Measurements from ENCODE around the gene SNRPA. TPM values are rescaled to one million over a fixed set of nuclear protein-coding genes. Genes with fewer than 3 reads are reported as not detected.
A peak's percentile ranks its signal among the peaks of the same experiment; 100 is the strongest.

The SNRPA gene
- total RNA-seq, 1 donor, result 20.6 TPM

GRCh38 chr19:40801426-40802299 lies 50.7 kb downstream of the SNRPA start:
- H2AFZ ChIP-seq (ENCODE audit: low read length), result no peak overlapping the region
- peak overlapping the region; percentile 88 for H3K4me3 ChIP-seq (ENCODE audit: insufficient read depth, low read length)
- H3K4me2 ChIP-seq (ENCODE audit: insufficient read depth, low read length), result peak overlapping the region; percentile 94
- TF ChIP-seq CTCF (IDR thresholded peaks at IDR 0.05; ENCODE audit: extremely low read depth, low read depth, low read length), result no peak
- DNase-seq (ENCODE audit: insufficient read length, low spot score, missing footprints), result peak; percentile 83
- peaks cover 36% of the 10 kb centered on the region for H3K36me3 ChIP-seq (ENCODE audit: insufficient read depth, low read length)
- H4K20me1 ChIP-seq (ENCODE audit: insufficient read depth, low read length), result peaks cover 69% of the 10 kb centered on the region
- peak overlapping the region; percentile 45 for H3K27ac ChIP-seq (ENCODE audit: low read depth, low read length)
- H3K79me2 ChIP-seq (ENCODE audit: insufficient read depth, low read length), result peaks cover 76% of the 10 kb centered on the region
- H3K9me3 ChIP-seq (ENCODE audit: low read depth, low read length), result no peaks in the 10 kb centered on the region
- peaks cover 49% of the 10 kb centered on the region for H3K4me1 ChIP-seq (ENCODE audit: insufficient read depth, low read length)
- H3K27me3 ChIP-seq (ENCODE audit: insufficient read depth, low read length), result no peaks in the 10 kb centered on the region

DNA sequence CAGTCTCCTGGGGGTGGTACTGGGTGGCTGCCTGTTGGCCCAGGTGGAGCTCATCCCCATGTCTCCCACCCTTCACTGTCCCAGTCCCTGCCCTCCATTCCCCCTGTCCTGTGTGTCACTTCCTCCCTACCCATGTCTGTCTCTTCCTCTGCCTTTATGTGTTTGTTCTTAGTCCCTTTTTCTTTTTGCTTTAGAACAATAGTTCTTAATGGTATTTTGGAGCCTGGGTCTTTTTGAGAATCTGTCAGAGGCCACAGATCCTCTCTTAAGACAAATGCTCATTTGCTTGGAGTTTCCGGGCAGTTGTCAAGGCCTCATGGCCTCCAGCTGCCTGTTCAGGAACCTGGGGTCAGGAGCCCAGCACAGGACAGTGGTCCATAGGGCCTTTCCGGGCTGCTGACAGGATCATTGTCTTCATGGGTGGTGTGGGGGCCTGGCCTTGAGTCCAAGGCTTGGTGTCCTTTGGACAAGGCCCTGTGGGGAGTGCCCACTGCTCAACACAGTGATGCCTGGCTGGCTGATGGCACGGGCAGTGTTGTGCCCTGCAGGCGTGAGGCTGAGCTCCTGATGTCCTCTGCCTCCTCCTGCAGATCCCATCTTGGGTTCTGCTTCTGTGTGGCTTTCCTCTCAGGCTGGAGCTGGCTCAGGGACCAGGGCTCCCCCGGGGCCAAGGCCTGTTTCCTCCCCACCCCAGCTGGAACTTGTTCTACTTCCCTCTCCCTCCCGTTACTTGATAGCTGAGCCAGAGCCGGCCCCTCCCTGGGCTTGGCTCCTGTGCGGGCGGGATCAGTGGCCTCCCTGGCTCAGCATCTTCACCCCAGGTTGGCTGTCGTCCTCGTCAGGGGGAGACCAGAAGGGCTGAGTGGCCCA lies 51.5 kb downstream of the SNRPA start:
- H3K36me3 ChIP-seq (ENCODE audit: insufficient read depth, low read length), result peaks cover 42% of the 10 kb centered on the region
- H3K4me2 ChIP-seq (ENCODE audit: insufficient read depth, low read length), result peak overlapping the region; percentile 94
- DNase-seq (ENCODE audit: insufficient read length, low spot score, missing footprints), result peak; percentile 74
- H3K79me2 ChIP-seq (ENCODE audit: insufficient read depth, low read length), result peaks cover 85% of the 10 kb centered on the region
- no peaks in the 10 kb centered on the region for H3K27me3 ChIP-seq (ENCODE audit: insufficient read depth, low read length)
- peaks cover 50% of the 10 kb centered on the region for H3K4me1 ChIP-seq (ENCODE audit: insufficient read depth, low read length)
- TF ChIP-seq CTCF (IDR thresholded peaks at IDR 0.05; ENCODE audit: extremely low read depth, low read depth, low read length), result no peak
- H4K20me1 ChIP-seq (ENCODE audit: insufficient read depth, low read length), result peaks cover 78% of the 10 kb centered on the region
- no peaks in the 10 kb centered on the region for H3K9me3 ChIP-seq (ENCODE audit: low read depth, low read length)
- peak overlapping the region; percentile 45 for H3K27ac ChIP-seq (ENCODE audit: low read depth, low read length)
- peak overlapping the region; percentile 53 for H3K4me3 ChIP-seq (ENCODE audit: insufficient read depth, low read length)
- H2AFZ ChIP-seq (ENCODE audit: low read length), result no peak overlapping the region

DNA sequence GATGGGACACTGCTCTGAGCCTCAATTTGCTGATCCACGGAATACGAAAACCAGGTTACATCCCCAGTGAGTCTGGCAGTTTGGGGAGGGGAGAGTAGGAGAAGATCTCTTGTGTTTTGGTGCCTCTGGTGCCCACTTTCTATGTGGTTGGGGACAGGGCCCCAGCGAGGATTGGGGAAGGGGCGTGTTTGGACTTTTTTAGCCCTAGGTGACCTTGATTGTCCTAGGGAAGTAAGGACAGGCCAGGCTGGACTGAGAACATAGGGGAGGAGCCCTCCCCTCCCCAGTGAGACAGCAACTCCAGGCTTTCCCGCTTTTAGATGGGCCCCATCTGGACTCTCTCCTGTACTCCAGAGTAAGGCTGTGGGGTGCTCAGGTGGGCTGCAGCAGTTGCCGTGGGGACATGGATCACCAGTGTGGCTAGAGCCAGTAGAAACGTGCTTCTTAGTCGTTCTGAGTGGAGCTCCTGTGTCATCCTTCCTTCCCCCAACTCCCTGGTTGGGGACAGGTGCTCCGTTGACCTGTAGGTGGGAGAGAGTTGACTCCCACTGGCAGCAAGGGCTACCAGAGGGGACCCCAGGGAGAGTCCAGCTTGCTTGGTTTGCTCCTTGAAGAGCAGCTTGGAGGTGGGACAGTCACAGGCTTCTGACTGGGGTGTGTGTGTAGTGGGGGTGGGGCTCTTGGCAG lies 52.3 kb downstream of the SNRPA start:
- H4K20me1 ChIP-seq (ENCODE audit: insufficient read depth, low read length), result peaks cover 85% of the 10 kb centered on the region
- H3K36me3 ChIP-seq (ENCODE audit: insufficient read depth, low read length), result peaks cover 50% of the 10 kb centered on the region
- no peak overlapping the region for H3K4me3 ChIP-seq (ENCODE audit: insufficient read depth, low read length)
- peaks cover 47% of the 10 kb centered on the region for H3K4me1 ChIP-seq (ENCODE audit: insufficient read depth, low read length)
- peak; percentile 47 for DNase-seq (ENCODE audit: insufficient read length, low spot score, missing footprints)
- no peaks in the 10 kb centered on the region for H3K9me3 ChIP-seq (ENCODE audit: low read depth, low read length)
- peaks cover 93% of the 10 kb centered on the region for H3K79me2 ChIP-seq (ENCODE audit: insufficient read depth, low read length)
- TF ChIP-seq CTCF (IDR thresholded peaks at IDR 0.05; ENCODE audit: extremely low read depth, low read depth, low read length), result no peak
- no peak overlapping the region for H2AFZ ChIP-seq (ENCODE audit: low read length)
- H3K4me2 ChIP-seq (ENCODE audit: insufficient read depth, low read length), result no peak overlapping the region
- H3K27ac ChIP-seq (ENCODE audit: low read depth, low read length), result peak overlapping the region; percentile 45
- no peaks in the 10 kb centered on the region for H3K27me3 ChIP-seq (ENCODE audit: insufficient read depth, low read length)
